Measurements from ENCODE around the gene TBX6.

The TBX6 gene

DNA sequence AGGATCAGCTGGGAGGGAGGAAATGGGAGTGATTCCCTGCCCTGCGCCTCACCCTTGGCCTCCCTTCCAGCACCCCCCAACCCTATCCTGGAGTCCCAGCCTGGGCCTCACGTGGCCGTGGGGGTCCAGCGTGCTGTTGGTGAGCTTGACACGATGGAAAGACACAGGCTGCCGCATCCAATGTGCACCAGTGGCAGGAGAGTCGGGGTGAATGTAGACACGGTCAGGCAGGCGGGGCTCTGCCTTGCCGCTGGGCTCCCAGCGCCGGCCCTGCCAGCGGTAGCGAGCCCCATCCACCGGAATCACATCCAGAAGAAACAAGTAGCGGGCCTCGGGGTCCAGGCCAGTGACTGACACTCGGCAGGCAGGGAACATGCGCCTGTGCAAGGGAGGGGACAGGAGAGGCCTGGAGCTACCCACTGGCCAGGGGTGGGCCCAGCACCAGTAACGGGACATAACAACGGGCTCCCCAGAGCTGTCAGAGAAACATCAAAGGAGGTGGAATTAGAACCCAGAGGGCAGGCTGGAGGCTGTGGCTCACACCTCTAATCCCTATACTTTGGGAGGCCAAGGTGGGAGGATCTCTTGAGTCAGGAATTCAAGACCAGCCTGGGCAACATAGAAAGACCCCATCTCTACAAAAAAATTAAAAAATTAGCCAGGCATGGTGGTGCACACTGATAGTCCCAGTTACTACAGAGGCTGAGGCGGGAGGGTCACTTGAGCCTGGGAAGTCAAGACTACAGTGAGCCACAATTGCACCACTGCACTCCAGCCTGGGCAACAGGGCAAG lies 2.7 kb downstream of the TBX6 start:
- no peak for DNase-seq (ENCODE audit: insufficient read length, low spot score)
- no peak for FAIRE-seq
- TF ChIP-seq, protein P1, sequence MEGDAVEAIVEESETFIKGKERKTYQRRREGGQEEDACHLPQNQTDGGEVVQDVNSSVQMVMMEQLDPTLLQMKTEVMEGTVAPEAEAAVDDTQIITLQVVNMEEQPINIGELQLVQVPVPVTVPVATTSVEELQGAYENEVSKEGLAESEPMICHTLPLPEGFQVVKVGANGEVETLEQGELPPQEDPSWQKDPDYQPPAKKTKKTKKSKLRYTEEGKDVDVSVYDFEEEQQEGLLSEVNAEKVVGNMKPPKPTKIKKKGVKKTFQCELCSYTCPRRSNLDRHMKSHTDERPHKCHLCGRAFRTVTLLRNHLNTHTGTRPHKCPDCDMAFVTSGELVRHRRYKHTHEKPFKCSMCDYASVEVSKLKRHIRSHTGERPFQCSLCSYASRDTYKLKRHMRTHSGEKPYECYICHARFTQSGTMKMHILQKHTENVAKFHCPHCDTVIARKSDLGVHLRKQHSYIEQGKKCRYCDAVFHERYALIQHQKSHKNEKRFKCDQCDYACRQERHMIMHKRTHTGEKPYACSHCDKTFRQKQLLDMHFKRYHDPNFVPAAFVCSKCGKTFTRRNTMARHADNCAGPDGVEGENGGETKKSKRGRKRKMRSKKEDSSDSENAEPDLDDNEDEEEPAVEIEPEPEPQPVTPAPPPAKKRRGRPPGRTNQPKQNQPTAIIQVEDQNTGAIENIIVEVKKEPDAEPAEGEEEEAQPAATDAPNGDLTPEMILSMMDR (IDR thresholded peaks at IDR 0.05; ENCODE audit: insufficient read depth, missing control alignments) = no peak

DNA sequence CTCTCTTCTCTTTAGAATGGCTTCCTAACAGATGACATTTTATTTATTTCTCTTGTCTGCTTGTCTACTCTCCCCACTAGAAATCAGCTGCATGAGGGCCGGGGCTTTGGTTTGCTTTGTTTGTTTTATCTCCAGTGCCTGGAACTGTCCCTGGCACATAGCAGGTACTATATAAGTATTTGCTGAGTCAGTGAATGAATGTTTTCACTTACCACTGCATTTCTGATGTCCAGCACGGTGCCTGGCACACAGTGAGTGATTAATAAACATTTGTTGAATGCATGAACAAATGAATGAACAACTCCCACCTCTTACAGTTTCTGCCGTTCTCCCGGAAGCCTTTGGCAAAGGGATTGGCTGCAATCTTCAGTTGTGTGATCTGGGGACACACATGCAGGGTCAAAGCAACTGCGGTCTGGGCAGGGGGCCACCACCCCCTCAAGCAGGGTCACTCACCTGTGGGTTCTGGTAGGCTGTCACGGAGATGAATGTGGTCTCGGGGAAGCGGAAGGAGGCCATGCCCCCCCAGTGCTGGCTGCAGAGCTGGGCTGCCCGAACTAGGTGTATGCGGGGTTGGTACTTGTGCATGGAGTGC lies 3.4 kb downstream of the TBX6 start:
- FAIRE-seq = no peak
- TF ChIP-seq, protein P1 (IDR thresholded peaks at IDR 0.05; ENCODE audit: insufficient read depth, missing control alignments) = no peak

DNA sequence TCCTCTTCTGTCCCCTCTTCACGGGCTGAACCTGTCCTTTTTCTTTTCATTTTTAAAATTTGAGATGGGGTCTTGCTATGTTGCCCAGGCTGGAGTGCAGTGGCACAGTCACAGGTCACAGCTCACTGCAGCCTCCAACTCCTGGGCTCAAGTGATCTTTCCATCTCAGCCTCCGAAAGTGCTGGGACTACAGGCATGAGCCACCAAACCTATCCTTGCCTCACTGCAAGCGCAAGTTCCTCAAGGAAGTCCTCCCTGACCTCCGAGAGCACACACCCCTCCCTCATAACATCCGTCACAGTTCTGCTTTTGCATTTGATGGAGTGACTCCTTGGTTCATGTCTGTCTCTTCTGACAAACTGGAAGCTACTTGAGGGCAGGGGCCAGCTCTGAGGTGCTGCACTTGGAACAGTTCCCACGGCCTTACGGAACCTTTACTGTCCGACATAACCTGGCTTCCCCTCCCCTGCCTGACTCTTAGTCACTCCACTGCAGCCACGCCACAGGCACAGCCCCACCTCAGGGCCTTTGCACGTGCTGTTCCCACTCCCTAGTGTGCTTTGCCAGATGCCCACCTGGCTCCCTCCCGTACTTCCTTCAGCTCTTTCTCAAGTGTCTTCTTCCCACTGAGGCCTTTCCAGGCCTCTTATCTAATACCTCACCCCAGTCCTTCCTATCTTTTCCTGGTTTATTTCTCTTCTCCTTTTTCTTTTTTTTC lies 4.4 kb downstream of the TBX6 start:
- FAIRE-seq = no peak
- TF ChIP-seq, protein P1 (IDR thresholded peaks at IDR 0.05; ENCODE audit: insufficient read depth, missing control alignments) = no peak
- DNase-seq (ENCODE audit: insufficient read length, low spot score) = no peak

More for the DNA sequence above, 3.4 kb downstream of the TBX6 start:
- DNase-seq (ENCODE audit: insufficient read length, low spot score) = no peak

DNA sequence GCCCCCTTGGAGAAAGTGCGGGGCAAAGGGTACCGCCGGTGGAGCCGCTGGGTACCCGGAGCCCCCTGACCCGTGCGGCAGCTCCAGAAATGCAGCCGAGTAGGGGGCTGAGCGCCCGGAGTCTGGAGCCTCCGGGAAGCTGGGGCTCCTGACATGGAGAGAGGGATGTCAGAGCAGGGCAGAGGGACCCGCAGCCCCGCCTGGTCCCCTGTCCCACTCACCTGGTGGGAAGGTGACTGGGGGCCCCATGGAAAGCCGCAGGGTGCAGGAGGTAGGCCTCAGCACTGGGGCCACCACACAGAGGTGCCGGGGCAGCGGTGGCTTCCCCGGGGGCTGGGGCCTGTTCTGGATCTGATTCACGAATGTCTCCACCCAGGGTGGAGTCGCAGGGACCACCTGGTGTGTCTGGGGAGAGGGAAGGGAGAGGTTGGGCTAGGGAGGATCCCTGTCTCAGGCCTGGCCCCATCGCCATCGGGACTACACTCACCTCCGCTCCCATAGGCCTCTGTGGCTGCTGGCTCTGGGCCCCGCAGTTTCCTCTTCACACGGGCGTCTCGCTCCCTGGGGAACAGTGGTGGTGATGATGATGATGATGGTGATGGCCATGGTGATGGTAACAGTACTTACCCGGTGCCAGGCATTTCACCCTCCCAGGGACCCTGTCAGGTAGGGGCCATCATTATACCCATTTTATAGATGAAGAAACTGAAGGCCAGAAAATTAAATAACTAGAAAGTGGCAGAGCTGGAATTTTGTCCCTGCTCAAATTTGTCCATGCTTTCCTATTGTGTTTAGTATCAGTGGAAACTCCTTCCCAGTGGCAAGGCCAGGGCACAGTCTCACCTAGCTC lies 5.2 kb downstream of the TBX6 start:
- TF ChIP-seq, protein P1 (IDR thresholded peaks at IDR 0.05; ENCODE audit: insufficient read depth, missing control alignments) = no peak
- FAIRE-seq = no peak
- no peak for DNase-seq (ENCODE audit: insufficient read length, low spot score)

DNA sequence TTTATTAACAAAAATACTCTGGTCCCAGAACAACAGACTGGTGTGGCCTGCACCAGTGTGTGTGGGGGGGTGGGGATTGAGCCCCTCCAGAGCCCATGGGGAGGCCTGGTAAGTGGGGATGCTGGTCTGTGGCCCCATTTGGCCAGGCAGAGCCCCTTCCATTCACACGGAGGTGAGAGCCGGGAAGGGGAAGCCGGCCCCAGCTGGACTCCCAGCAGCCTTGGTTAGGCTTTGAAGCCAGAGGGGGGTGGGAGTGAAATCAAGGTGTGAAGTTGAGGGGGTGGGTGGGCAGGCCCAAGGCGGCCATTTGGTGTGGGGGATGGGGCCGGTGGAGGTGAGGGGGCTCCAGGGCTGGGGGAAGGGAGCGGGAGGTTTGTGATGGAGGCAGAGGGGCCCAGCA lies 5.9 kb downstream of the TBX6 start:
- FAIRE-seq (no peak), DNase-seq (ENCODE audit: insufficient read length, low spot score) (no peak)
- TF ChIP-seq, protein P1 (IDR thresholded peaks at IDR 0.05; ENCODE audit: insufficient read depth, missing control alignments) = no peak

DNA sequence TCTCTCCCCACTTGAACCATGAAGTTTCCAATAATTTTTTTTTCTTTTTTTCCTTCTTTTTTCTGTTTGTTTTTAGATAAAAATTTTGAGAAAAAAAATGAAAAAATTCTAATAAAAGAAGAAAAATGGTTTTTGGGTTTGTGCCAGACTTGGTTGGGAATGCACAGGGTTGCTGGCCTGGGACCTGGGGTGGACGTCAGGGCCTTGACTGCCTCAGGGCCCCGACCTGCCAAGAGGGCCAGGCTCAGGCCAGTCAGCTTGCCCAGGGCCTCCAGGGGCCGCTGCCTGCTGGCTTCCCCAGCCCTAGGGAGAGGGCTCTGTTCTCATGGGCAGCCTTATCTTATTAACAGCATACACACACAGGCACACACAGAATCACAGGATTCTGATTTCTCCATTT lies 6.5 kb downstream of the TBX6 start:
- no peak for DNase-seq (ENCODE audit: insufficient read length, low spot score)

More for the DNA sequence above, 6.5 kb downstream of the TBX6 start:
- TF ChIP-seq, protein P1 (IDR thresholded peaks at IDR 0.05; ENCODE audit: insufficient read depth, missing control alignments) = no peak
- no peak for FAIRE-seq

Data from D721Med (cell line).